Activated CD8-positive, alpha-beta memory T cell treated with anti-CD3 and anti-CD28 coated beads, Interleukin-2, amount 50 U/mL, for 1 hour (primary cell): ENCODE results near the gene TCTN1.

Source experiments
- DNase-seq: peaks from one replicate; pipeline ENCODE4 v3.0.0-alpha.2; 2020; ENCODE audit errors: extremely low read depth

Gene TCTN1

GRCh38 chr12:110680032-110680431, 66.1 kb downstream of the TCTN1 start:
- DNase-seq: no peak

DNA sequence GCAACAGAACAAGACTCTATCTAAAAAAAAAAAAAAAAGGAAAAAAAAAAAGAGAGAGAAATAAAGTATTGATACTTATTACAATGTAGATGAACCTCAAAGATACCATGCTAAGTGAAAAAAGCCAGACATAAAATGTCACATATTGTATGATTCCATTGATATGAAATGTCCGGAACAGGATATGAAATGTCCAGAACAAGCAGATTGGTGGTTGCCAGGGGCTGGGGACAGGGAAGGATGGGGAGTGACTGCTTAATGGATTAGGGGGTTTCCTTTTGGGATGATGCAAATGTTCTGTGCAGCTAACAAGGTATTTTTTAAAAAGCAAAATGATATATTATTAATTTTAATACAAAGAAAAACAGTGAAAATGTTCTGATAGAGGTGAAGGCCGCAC, 70.0 kb downstream of the TCTN1 start:
- DNase-seq: no peak

GRCh38 chr12:110684312-110684836, 70.4 kb downstream of the TCTN1 start:
- no peak for DNase-seq

GRCh38 chr12:110686294-110686903, 72.5 kb downstream of the TCTN1 start:
- no peak for DNase-seq

GRCh38 chr12:110687396-110688169, 73.7 kb downstream of the TCTN1 start:
- no peak for DNase-seq

DNA sequence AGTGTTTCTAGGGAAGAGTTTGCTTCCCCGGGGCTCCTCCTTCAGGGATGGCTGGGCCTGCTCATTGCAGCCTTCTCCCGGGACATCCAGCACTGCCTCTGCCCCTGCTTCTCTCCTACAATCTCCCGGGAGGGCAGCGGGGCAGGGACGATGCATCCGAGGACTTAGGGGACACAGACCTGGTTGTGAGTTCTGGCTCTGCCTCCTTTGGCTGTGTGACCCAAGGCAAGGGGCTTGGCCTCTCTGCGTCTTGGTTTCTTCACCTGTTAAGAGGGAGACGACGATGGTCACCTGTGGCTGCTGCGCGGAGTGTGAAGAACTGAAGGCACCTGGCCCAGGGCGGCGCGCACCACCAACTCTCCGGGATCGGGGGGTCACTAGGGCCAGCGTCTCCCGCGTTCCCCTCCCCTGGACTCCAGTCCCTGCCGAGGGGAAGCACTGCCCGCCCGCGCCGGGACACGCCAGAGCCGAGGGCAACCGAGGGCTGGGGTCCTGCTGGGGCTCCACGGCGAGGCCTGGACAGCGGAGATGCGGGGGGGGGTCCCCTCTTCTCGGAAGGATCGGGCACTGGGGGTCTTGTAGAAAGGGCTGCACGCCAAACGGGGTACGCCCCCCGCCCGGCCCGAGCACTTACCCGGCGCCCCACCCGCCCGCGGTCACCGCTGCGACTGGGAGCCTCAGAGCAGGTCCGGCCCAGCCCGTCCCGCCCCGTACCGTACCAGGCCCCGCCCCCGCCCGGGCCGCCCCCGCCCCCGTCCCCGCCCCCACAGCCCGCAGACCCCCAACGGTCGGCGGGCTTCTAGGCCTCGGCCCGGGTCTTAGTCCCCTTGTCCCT, 74.7 kb downstream of the TCTN1 start, which contains the start of gene HVCN1:
TSS of gene HVCN1 (minus strand) at position 670 of the 835 bp plus-strand sequence. CDS start 5,870 bp downstream, outside the sequence.
- DNase-seq: no peak

DNA sequence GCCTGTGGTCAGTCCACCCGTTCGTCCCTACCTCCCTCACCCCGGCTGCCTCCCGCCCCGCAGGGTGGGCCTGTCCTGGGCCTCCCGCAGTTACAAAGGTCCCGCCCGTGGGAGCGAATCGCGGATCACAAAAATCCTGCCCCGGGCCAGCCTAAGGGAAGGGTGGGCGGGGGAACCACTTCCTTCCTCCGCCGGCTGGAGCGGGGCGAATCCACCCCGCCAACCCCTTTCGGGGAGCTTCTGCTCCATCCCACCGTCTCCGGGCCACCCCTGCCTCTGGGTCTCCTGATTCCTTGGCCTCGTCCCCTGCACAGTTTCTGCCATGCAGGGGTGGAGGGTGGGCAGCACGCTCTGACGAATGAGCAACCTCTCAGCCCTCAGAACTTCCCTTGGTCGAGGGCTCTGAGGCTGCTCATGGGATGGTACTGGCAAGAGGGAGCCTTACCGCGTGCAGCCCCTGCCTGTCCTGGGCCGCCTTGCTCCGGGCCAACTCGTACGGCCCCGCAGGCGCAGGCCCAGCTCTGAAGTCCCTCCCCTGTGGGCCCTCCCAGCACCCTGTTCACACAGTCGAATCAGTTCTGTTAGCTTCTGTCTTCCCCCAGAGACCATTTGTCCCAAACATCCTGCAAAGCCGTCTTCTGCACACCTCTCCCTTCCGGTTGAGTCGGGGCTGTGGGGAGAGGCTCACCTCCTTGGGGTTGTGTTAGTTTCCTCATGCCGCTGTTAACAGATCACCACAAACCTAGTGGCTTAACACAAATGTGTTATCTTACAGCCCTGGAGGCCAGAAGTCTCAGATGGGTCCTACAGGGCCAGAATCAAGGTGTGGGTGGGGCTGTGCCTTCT, 75.6 kb downstream of the TCTN1 start:
- peak; percentile 14 for DNase-seq

DNA sequence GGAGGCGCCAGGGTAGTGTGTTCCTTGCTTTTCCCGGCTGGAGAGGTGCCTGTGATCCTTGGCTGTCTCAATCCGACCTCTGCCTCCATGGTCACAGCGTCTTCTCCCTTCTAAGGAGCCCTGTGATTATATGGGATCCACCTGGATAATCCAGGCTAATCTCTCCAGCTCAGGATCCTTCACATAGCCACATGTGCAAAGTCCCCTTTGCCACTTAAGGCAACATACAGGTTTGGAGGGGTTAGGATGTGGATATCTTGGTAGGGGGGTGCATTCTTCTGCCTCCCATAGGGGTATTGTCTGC, 76.2 kb downstream of the TCTN1 start:
- DNase-seq: no peak

DNA sequence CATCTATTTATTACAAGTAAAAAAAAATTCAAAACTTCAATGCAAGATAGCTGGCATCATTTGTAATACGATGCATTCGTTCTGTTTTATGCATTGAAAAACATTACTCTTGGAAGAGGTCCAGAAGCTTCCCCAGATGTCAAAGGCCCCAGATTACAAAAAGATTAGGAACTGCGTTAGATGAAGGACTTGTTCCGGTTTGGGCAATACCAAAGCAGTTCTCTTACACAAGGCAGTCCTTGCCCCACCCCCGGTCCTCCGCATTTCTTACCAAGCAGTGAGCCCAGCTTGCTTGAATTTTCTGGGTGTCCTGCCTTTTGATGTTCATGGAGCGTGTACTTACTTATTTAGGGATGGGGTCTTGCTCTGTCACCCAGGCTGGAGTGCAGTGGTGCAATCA, 79.8 kb downstream of the TCTN1 start:
- DNase-seq: no peak

DNA sequence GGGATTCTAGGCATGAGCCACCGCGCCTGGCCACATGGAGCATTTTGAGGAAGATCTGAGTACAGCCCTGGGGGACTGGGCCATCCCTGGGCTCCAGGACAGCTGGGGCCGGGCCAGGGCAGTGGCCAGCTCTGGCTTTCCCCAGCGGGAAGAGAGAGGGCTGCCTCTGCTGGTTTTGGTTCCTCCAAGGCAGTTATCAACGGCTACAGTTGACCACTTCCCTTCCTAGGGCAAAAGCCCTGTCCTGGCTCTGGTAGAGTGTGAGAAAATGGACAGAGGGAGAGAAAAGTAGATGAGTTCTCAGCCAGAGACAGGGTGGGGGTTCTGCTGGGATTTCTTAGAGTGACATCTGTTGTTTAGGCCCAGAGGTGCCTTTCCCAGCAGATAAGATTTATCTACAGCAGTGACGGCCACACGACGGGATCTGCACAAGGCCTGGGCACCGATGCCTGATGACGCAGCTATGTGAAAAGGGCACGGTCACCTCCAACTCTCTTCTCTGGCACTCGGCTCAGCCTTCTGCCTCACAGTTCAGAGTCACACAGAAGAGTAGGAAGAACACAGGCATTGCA, 80.5 kb downstream of the TCTN1 start:
- DNase-seq: no peak

- no peak for DNase-seq
Measured at GRCh38 chr12:110696283-110696682, 82.4 kb downstream of the TCTN1 start.

DNA sequence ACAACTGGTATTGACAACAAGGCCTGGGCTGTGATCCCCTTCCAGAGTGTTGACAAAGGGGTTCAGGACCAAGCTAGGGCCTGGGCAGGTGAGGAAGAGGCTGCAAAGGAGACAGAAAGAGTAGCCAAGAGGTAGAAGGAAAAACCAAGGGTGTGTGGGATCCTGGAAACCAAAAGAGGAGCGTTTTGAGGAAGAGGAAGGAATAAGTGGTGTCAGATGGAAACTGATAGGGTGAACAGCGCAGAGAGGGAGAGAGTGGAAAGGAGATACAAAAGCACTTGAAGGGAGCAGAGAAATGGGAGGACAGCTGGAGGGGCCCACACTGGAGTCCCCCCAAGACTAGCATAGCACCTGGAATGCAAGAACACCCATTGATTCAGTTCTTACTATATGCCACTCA, 83.3 kb downstream of the TCTN1 start:
- no peak for DNase-seq

DNA sequence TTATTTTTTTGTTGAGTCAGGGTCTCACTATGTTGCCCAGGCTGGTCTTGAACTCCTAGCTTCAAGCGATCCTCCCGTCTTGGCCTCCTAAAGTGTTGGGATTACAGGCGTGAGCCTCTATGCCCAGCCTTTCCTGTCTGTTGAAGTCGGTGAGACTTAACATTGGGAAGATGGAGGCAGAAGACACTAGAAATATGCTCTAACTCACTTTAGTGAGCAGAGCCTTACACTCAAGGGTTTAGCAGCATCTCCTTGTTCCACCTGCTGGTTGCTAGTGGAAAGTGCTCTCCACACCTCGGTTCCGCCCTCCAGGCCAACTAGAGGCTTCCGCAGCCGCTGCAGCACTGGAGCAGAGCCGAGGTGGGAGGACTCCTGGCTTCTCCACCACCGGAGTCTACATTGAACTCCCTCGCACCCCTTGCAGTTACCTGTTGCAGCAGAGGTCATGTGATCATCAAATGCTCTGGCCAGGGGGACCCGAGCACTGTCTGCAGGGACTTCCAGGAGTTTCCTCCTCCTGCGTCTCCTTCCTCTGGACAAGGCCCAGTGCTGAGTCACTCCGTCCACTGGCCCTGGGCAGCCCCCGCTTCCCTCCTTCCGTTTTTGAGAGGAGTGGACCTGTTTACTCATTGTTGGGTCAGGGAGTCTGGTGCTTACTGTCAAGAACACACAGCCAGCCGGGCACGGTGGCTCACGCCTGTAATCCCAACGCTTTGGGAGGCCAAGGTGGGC, 84.4 kb downstream of the TCTN1 start:
- DNase-seq: peak; percentile 54
